SK-N-SH (cell line): Measurements from ENCODE around the gene NAALADL1.

Experiments used
- EZH2phosphoT487 ChIP-seq: fragments of 200-600 bp; sonication (generic); IDR thresholded peaks from 2 replicates; pipeline ENCODE4 v1.6.1; 2017; ENCODE audit warnings: low read depth, mixed run types, mild to moderate bottlenecking, antibody characterized with exemption, moderate library complexity, borderline replicate concordance
- MXI1 ChIP-seq: IDR thresholded peaks from 2 replicates; pipeline ENCODE4 v1.6.1; 2012; ENCODE audit warnings: mild to moderate bottlenecking, low read depth, low read length, improper control_type of control experiment
- RAD21 ChIP-seq: IDR thresholded peaks from 2 replicates; pipeline ENCODE4 v1.6.1; 2012; ENCODE audit warnings: mild to moderate bottlenecking, low read length
- SMC3 ChIP-seq: IDR thresholded peaks from 2 replicates; pipeline ENCODE4 v1.6.1; 2012; ENCODE audit warnings: low read depth, low read length, improper control_type of control experiment
- TF ChIP-seq, protein P1 (sequence below): fragments of 200-600 bp; sonication (generic); IDR thresholded peaks from 2 replicates; pipeline ENCODE4 v1.6.1; 2017; ENCODE audit warnings: antibody characterized with exemption, mild to moderate bottlenecking, moderate library complexity

DNA sequence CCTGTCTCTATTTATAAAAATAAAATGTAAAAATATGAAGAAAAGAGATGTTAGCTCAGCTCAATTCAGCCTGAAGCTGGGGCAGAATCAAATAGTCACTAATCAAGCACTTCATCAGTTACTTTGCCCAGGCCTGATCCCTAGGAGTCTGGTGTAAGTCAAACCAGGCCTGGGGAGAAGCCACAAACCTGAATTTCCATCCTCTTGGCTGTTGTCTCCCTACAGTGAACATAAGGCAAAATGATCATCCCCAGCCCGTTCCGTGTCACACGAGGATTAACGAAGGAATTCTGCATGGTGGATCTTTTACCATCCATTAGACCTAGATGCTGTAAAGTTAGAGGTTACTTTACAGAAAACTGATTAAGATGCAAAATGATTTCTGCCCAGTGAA is 6.5 kb upstream of the NAALADL1 start:
- TF ChIP-seq, protein P1, sequence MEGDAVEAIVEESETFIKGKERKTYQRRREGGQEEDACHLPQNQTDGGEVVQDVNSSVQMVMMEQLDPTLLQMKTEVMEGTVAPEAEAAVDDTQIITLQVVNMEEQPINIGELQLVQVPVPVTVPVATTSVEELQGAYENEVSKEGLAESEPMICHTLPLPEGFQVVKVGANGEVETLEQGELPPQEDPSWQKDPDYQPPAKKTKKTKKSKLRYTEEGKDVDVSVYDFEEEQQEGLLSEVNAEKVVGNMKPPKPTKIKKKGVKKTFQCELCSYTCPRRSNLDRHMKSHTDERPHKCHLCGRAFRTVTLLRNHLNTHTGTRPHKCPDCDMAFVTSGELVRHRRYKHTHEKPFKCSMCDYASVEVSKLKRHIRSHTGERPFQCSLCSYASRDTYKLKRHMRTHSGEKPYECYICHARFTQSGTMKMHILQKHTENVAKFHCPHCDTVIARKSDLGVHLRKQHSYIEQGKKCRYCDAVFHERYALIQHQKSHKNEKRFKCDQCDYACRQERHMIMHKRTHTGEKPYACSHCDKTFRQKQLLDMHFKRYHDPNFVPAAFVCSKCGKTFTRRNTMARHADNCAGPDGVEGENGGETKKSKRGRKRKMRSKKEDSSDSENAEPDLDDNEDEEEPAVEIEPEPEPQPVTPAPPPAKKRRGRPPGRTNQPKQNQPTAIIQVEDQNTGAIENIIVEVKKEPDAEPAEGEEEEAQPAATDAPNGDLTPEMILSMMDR: no peak
- TF ChIP-seq SMC3 (no peak), RAD21 (no peak), EZH2phosphoT487 (no peak), MXI1 (no peak)
